ENCODE results near the gene CD7.
A peak's percentile ranks its signal among the peaks of the same experiment; 100 is the strongest.

CD7 gene

GRCh38 chr17:82301916-82302567 lies 15.4 kb downstream of the CD7 start:
- H3K27me3 Mint-ChIP-seq = no peaks in the 10 kb centered on the region
- peaks cover 82% of the 10 kb centered on the region for H3K4me1 Mint-ChIP-seq (ENCODE audit: low read depth)

GRCh38 chr17:82301300-82301915 lies 16.0 kb downstream of the CD7 start:
- Mint-ChIP-seq H3K27me3 (no peaks in the 10 kb centered on the region), H3K27ac (peak overlapping the region; percentile 46), H3K36me3 (no peaks in the 10 kb centered on the region), H3K4me3 (peak overlapping the region; percentile 44), H3K4me1 (ENCODE audit: low read depth) (peaks cover 82% of the 10 kb centered on the region), H3K9me3 (ENCODE audit: low read depth) (no peaks in the 10 kb centered on the region)

More at GRCh38 chr17:82301916-82302567, 15.4 kb downstream of the CD7 start:
- Mint-ChIP-seq H3K4me3 (peak overlapping the region; percentile 83), H3K36me3 (no peaks in the 10 kb centered on the region), H3K27ac (peak overlapping the region; percentile 85), H3K9me3 (ENCODE audit: low read depth) (no peaks in the 10 kb centered on the region)

GRCh38 chr17:82300707-82301270 lies 16.6 kb downstream of the CD7 start:
- Mint-ChIP-seq H3K4me3 (peak overlapping the region; percentile 96), H3K27ac (peak overlapping the region; percentile 46), H3K9me3 (ENCODE audit: low read depth) (no peaks in the 10 kb centered on the region), H3K4me1 (ENCODE audit: low read depth) (peaks cover 79% of the 10 kb centered on the region), H3K36me3 (no peaks in the 10 kb centered on the region), H3K27me3 (no peaks in the 10 kb centered on the region)

GRCh38 chr17:82300228-82300627 lies 17.2 kb downstream of the CD7 start:
- Mint-ChIP-seq H3K36me3 (no peaks in the 10 kb centered on the region), H3K4me1 (ENCODE audit: low read depth) (peaks cover 78% of the 10 kb centered on the region), H3K27ac (peak overlapping the region; percentile 95), H3K9me3 (ENCODE audit: low read depth) (no peaks in the 10 kb centered on the region), H3K27me3 (no peaks in the 10 kb centered on the region), H3K4me3 (peak overlapping the region; percentile 96)

- Mint-ChIP-seq H3K36me3 (no peaks in the 10 kb centered on the region), H3K27me3 (no peaks in the 10 kb centered on the region), H3K27ac (peak overlapping the region; percentile 100), H3K9me3 (ENCODE audit: low read depth) (no peaks in the 10 kb centered on the region), H3K4me3 (peak overlapping the region; percentile 96), H3K4me1 (ENCODE audit: low read depth) (peaks cover 76% of the 10 kb centered on the region)
Observed at GRCh38 chr17:82299452-82299851, 18.0 kb downstream of the CD7 start.

GRCh38 chr17:82298538-82299421 lies 18.6 kb downstream of the CD7 start:
- peak overlapping the region; percentile 96 for H3K4me3 Mint-ChIP-seq
- H3K9me3 Mint-ChIP-seq (ENCODE audit: low read depth) = no peaks in the 10 kb centered on the region
- peaks cover 81% of the 10 kb centered on the region for H3K4me1 Mint-ChIP-seq (ENCODE audit: low read depth)
- H3K27ac Mint-ChIP-seq = peak overlapping the region; percentile 100
- no peaks in the 10 kb centered on the region for H3K36me3 Mint-ChIP-seq
- no peaks in the 10 kb centered on the region for H3K27me3 Mint-ChIP-seq

GRCh38 chr17:82297714-82298537 lies 19.5 kb downstream of the CD7 start:
- Mint-ChIP-seq H3K27me3 (no peaks in the 10 kb centered on the region), H3K36me3 (no peaks in the 10 kb centered on the region), H3K27ac (peak overlapping the region; percentile 100), H3K9me3 (ENCODE audit: low read depth) (no peaks in the 10 kb centered on the region), H3K4me3 (peak overlapping the region; percentile 96), H3K4me1 (ENCODE audit: low read depth) (peaks cover 76% of the 10 kb centered on the region)

GRCh38 chr17:82297280-82297713 lies 20.1 kb downstream of the CD7 start:
- no peaks in the 10 kb centered on the region for H3K27me3 Mint-ChIP-seq
- peaks cover 74% of the 10 kb centered on the region for H3K4me1 Mint-ChIP-seq (ENCODE audit: low read depth)
- H3K9me3 Mint-ChIP-seq (ENCODE audit: low read depth) = no peaks in the 10 kb centered on the region
- peak overlapping the region; percentile 96 for H3K4me3 Mint-ChIP-seq
- no peaks in the 10 kb centered on the region for H3K36me3 Mint-ChIP-seq
- H3K27ac Mint-ChIP-seq = peak overlapping the region; percentile 100

GRCh38 chr17:82296511-82297279 lies 20.7 kb downstream of the CD7 start:
- peak overlapping the region; percentile 100 for H3K27ac Mint-ChIP-seq
- no peaks in the 10 kb centered on the region for H3K27me3 Mint-ChIP-seq
- H3K4me1 Mint-ChIP-seq (ENCODE audit: low read depth) = peaks cover 72% of the 10 kb centered on the region
- H3K36me3 Mint-ChIP-seq = no peaks in the 10 kb centered on the region
- no peaks in the 10 kb centered on the region for H3K9me3 Mint-ChIP-seq (ENCODE audit: low read depth)
- H3K4me3 Mint-ChIP-seq = peak overlapping the region; percentile 96

GRCh38 chr17:82295472-82295814 lies 22.0 kb downstream of the CD7 start:
- H3K4me3 Mint-ChIP-seq = peak overlapping the region; percentile 42
- peak overlapping the region; percentile 62 for H3K27ac Mint-ChIP-seq
- H3K27me3 Mint-ChIP-seq = no peaks in the 10 kb centered on the region
- H3K36me3 Mint-ChIP-seq = no peaks in the 10 kb centered on the region
- H3K4me1 Mint-ChIP-seq (ENCODE audit: low read depth) = peaks cover 65% of the 10 kb centered on the region
- no peaks in the 10 kb centered on the region for H3K9me3 Mint-ChIP-seq (ENCODE audit: low read depth)

- peaks cover 52% of the 10 kb centered on the region for H3K4me1 Mint-ChIP-seq (ENCODE audit: low read depth)
- H3K27me3 Mint-ChIP-seq = no peaks in the 10 kb centered on the region
- peak overlapping the region; percentile 71 for H3K4me3 Mint-ChIP-seq
- H3K36me3 Mint-ChIP-seq = no peaks in the 10 kb centered on the region
- no peaks in the 10 kb centered on the region for H3K9me3 Mint-ChIP-seq (ENCODE audit: low read depth)
- peak overlapping the region; percentile 84 for H3K27ac Mint-ChIP-seq
Observed at GRCh38 chr17:82294064-82294773, 23.2 kb downstream of the CD7 start.

GRCh38 chr17:82292251-82293154 lies 24.9 kb downstream of the CD7 start:
- Mint-ChIP-seq H3K4me1 (ENCODE audit: low read depth) (peaks cover 39% of the 10 kb centered on the region), H3K27me3 (no peaks in the 10 kb centered on the region), H3K27ac (peak overlapping the region; percentile 89), H3K36me3 (no peaks in the 10 kb centered on the region), H3K9me3 (ENCODE audit: low read depth) (no peaks in the 10 kb centered on the region), H3K4me3 (peak overlapping the region; percentile 87)
